H1 (cell line): Measurements from ENCODE around the gene MRPL55. TPM values are rescaled to one million over a fixed set of nuclear protein-coding genes. Genes with fewer than 3 reads are reported as not detected.

Experiments
- POU5F1 ChIP-seq: IDR thresholded peaks from 2 replicates; pipeline ENCODE4 v1.6.1; 2011; ENCODE audit warnings: low read depth, mild to moderate bottlenecking, low read length, moderate library complexity
- polyA plus RNA-seq, 7 experiments: library from polyadenylated mRNA; depleted of rRNA in 3 of 7; stranded (reverse) in 5 of 7; unstranded in 2 of 7; fragments of >200 nt in 5 of 7; fragments of 200-250 nt in 2 of 7; gene quantifications; 1 replicate in 5 of 7; 2 replicates in 1 of 7; 4 replicates in 1 of 7; pipeline versions ENCODE4 v1.2.1 to v1.2.3, GENCODE V29; 2011 to 2013; ENCODE audit warnings: missing spikeins in 2 of 7, mixed read lengths in 2 of 7
- total RNA-seq: library from RNA; stranded (reverse); fragmentation: NEBNext Ultra II Directional; extraction: Animal tissue kit (Norgen Biotek cat#: 25700); gene quantifications from 2 replicates; pipeline ENCODE4 v1.2.1, GENCODE V29; 2021

The MRPL55 gene
- total and polyA plus RNA-seq, 2 of the 8 experiments (the other 6 are each of a cell fraction or from before 2014, with no cell fraction given) = 59.0 to 244 TPM

DNA sequence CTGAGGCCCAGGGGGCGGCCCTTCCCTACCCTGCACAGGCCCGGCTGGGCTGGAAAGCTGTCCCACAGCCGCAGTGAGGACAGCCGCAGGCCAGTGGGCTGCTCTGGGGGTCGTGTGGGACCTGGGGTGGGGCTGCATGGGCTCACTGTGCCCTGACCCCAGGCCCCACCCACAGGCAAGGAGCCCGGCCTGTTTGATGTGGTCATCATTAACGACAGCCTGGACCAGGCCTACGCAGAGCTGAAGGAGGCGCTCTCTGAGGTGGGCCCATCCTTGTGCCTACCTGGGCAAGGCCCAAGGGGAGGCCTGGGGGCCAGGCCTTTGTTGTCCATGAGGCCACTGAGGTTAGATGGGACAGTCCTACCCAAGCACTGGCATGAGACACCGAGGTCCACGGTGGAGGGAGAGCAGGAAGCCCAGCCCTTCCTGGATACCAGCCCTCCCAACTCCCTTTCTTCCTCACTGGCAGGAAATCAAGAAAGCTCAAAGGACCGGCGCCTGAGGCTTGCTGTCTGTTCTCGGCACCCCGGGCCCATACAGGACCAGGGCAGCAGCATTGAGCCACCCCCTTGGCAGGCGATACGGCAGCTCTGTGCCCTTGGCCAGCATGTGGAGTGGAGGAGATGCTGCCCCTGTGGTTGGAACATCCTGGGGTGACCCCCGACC, 39.2 kb upstream of the MRPL55 start (continued):
- no peak for TF ChIP-seq POU5F1
- TF ChIP-seq, all 59 proteins: peak for 0
